Gastrocnemius medialis (tissue), 4 donors: ENCODE data around the gene RBM38. TPM values are rescaled to one million over a fixed set of nuclear protein-coding genes. Genes with fewer than 3 reads are reported as not detected.

Experiments
- ATAC-seq, 2 donors: fragments of 150-250 bp; one replicate each; pipeline ENCODE4 v1.9.1; 2016
- DNase-seq, 2 donors: peaks; one replicate each; pipeline ENCODE4 v3.0.0-alpha.2; 2019
- H3K27ac ChIP-seq, 4 donors: fragments of 200-600 bp; sonication (generic); 1 replicate in 1 of 4; 2 replicates in 3 of 4; pipeline ENCODE4 v1.5.1; 2016 to 2018; ENCODE audit warnings: mild to moderate bottlenecking in 2 of 4, moderate library complexity in 1 of 4
- H3K27me3 ChIP-seq, 3 donors: fragments of 200-600 bp; sonication (generic) in 2 of 3; 1 replicate in 1 of 3; 2 replicates in 2 of 3; pipeline versions ENCODE4 v1.5.1 to v1.6.0; 2016 to 2019; ENCODE audit warnings: mild to moderate bottlenecking in 1 of 3, moderate library complexity in 1 of 3
- H3K36me3 ChIP-seq, 2 donors: fragments of 200-600 bp; sonication (generic) in 1 of 2; one replicate each; pipeline ENCODE4 v1.5.1; 2017 to 2018
- H3K4me1 ChIP-seq, 2 donors: fragments of 200-600 bp; sonication (generic) in 1 of 2; one replicate each; pipeline ENCODE4 v1.5.1; 2016 to 2017; ENCODE audit warnings: mild to moderate bottlenecking in 2 of 2
- H3K4me3 ChIP-seq, 4 donors: fragments of 200-600 bp; sonication (generic) in 3 of 4; 1 replicate in 1 of 4; 2 replicates in 3 of 4; pipeline ENCODE4 v1.5.1; 2016 to 2019; ENCODE audit warnings: mild to moderate bottlenecking in 2 of 4
- H3K9me3 ChIP-seq, 3 donors: fragments of 200-600 bp; sonication (generic) in 2 of 3; 1 replicate in 1 of 3; 2 replicates in 2 of 3; pipeline ENCODE4 v1.5.1; 2016 to 2019
- CTCF ChIP-seq, 5 experiments: fragments of 450-650 bp in 3 of 5; fragments of 200-600 bp in 2 of 5; sonication (generic) in 2 of 5; IDR thresholded peaks in 4 of 5; conservative IDR thresholded peaks in 1 of 5; 1 replicate in 4 of 5; 2 replicates in 1 of 5; pipeline ENCODE4 v1.5.1; 2016 to 2019; ENCODE audit warnings: antibody characterized with exemption in 5 of 5, mild to moderate bottlenecking in 3 of 5, moderate library complexity in 3 of 5
- POLR2A ChIP-seq, 2 donors: fragments of 450-650 bp; IDR thresholded peaks; one replicate each; pipeline ENCODE4 v1.6.1; 2017; ENCODE audit warnings: antibody characterized with exemption in 2 of 2, mild to moderate bottlenecking in 2 of 2, moderate library complexity in 2 of 2
- in situ Hi-C, 4 donors: fragments of 200-750 bp; cut with MboI; loops; one replicate each; pipeline versions ENCODE4 v1.15.0 to v1.8.0; 2017; ENCODE audit warnings: low sequenced_read_pairs in 4 of 4
- intact Hi-C: fragments of 100-400 bp; cut with DNase I; formaldehyde crosslinking; loops from one replicate; pipeline ENCODE4 v1.15.1; 2023; ENCODE audit warnings: low total_unique reads
- total RNA-seq, 4 donors: library from RNA; depleted of rRNA; stranded (reverse); fragments of >200 nt; gene quantifications; one replicate each; pipeline versions ENCODE4 v1.1.0 to v1.2.3, GENCODE V29; 2016

The RBM38 gene
- total RNA-seq, 4 donors from 2014 or later = 56.7 to 229 (median 177) TPM

- no peaks in the 10 kb centered on the region for H3K27me3 ChIP-seq
- in situ Hi-C loops (loop anchor here in 2 of 4 donors (25.0 kb wide), 2 partner anchors 848 to 1298 kb away; partner anchors contain the start of gene STX16 (in 1 of the 2)), intact Hi-C loops (no loop called here)
- H3K4me3 ChIP-seq = no peak overlapping the region
- no peak for TF ChIP-seq POLR2A (IDR thresholded peaks at IDR 0.05)
- no peak for TF ChIP-seq CTCF (IDR thresholded peaks at IDR 0.05 in 4 of 5, conservative IDR thresholded peaks at IDR 0.05 in 1 of 5)
- no peak for DNase-seq
- no peaks in the 10 kb centered on the region for H3K4me1 ChIP-seq
- H3K9me3 ChIP-seq = no peaks in the 10 kb centered on the region
- ATAC-seq = no peak
- H3K36me3 ChIP-seq = peaks cover 0 to 52% of the 10 kb centered on the region in 2 donors
- no peak overlapping the region for H3K27ac ChIP-seq
These were observed 26.7 kb upstream of the RBM38 start for GRCh38 chr20:57364451-57364850.

- DNase-seq (no peak), ATAC-seq (no peak)
- H3K9me3 ChIP-seq = no peaks in the 10 kb centered on the region
- TF ChIP-seq CTCF (IDR thresholded peaks at IDR 0.05 in 4 of 5, conservative IDR thresholded peaks at IDR 0.05 in 1 of 5) (no peak), POLR2A (IDR thresholded peaks at IDR 0.05) (no peak)
- peaks cover 0 to 94% of the 10 kb centered on the region in 2 donors for H3K36me3 ChIP-seq
- intact Hi-C loops = no loop called here
- no peak overlapping the region for H3K27ac ChIP-seq
- H3K4me1 ChIP-seq = no peaks in the 10 kb centered on the region
- H3K27me3 ChIP-seq = no peaks in the 10 kb centered on the region
- in situ Hi-C loops = loop anchor here in 2 of 4 donors (25.0 kb wide), 2 partner anchors 843 to 1293 kb away; partner anchors contain the start of gene STX16 (in 1 of the 2)
- no peak overlapping the region for H3K4me3 ChIP-seq
These were observed 21.6 kb upstream of the RBM38 start for GRCh38 chr20:57369596-57369995.

GRCh38 chr20:57370316-57370715 is 20.9 kb upstream of the RBM38 start:
- H3K36me3 ChIP-seq = peaks cover 0 to 99% of the 10 kb centered on the region in 2 donors
- no peaks in the 10 kb centered on the region for H3K4me1 ChIP-seq
- H3K9me3 ChIP-seq = no peaks in the 10 kb centered on the region
- in situ Hi-C loops = loop anchor here in 2 of 4 donors (10.0 to 25.0 kb wide), 3 partner anchors 224 to 1292 kb away; partner anchors contain the start of gene STX16 (in 1 of the 2)
- no peaks in the 10 kb centered on the region for H3K27me3 ChIP-seq
- TF ChIP-seq CTCF (IDR thresholded peaks at IDR 0.05 in 4 of 5, conservative IDR thresholded peaks at IDR 0.05 in 1 of 5) (no peak), POLR2A (IDR thresholded peaks at IDR 0.05) (no peak)
- H3K27ac ChIP-seq = no peak overlapping the region
- intact Hi-C loops = no loop called here
- H3K4me3 ChIP-seq = no peak overlapping the region
- DNase-seq (no peak), ATAC-seq (no peak)

GRCh38 chr20:57371363-57371762 is 19.8 kb upstream of the RBM38 start:
- Histone ChIP-seq H3K36me3 (peaks cover 0 to 99% of the 10 kb centered on the region in 2 donors), H3K27ac (no peak overlapping the region), H3K27me3 (no peaks in the 10 kb centered on the region), H3K9me3 (no peaks in the 10 kb centered on the region), H3K4me1 (no peaks in the 10 kb centered on the region), H3K4me3 (no peak overlapping the region)
- in situ Hi-C loops = loop anchor here in 2 of 4 donors (10.0 to 25.0 kb wide), 3 partner anchors 223 to 1291 kb away; partner anchors contain the start of gene STX16 (in 1 of the 2)
- ATAC-seq (no peak), DNase-seq (no peak)
- intact Hi-C loops = no loop called here
- no peak for TF ChIP-seq POLR2A (IDR thresholded peaks at IDR 0.05)
- no peak for TF ChIP-seq CTCF (IDR thresholded peaks at IDR 0.05 in 4 of 5, conservative IDR thresholded peaks at IDR 0.05 in 1 of 5)
